ENCODE results near the gene DNAJC11. TPM values are rescaled to one million over a fixed set of nuclear protein-coding genes. Genes with fewer than 3 reads are reported as not detected.

Gene DNAJC11
- total and polyA plus RNA-seq, 2 experiments from 2014 or later, result 64.7 to 67.9 TPM

DNA sequence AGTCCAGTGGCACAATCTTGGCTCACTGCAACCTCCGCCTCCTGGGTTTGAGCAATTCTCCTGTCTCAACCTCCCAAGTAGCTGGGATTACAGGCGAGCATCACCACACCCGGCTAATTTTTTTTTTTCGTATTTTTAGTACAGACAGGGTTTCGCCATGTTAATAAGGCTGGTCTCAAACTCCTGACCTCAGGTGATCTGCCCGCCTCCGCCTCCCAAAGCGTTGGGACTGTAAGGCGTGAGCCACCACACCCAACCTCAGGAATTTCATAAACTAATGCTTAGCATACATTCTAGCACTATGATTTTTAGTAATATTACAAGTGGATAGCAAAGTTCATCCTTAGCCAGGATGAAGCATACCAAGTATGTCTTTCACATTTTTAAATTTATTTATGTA lies 8.7 kb downstream of the DNAJC11 start:
- H3K36me3 ChIP-seq, result no peaks in the 10 kb centered on the region
- H3K27me3 ChIP-seq, result no peaks in the 10 kb centered on the region
- H3K4me3 ChIP-seq, result no peak overlapping the region
- no peak overlapping the region for H3K27ac ChIP-seq
- H3K9me3 ChIP-seq (ENCODE audit: low read depth), result no peaks in the 10 kb centered on the region
- no peaks in the 10 kb centered on the region for H3K4me1 ChIP-seq (ENCODE audit: low read depth)
- TF ChIP-seq, protein P1, sequence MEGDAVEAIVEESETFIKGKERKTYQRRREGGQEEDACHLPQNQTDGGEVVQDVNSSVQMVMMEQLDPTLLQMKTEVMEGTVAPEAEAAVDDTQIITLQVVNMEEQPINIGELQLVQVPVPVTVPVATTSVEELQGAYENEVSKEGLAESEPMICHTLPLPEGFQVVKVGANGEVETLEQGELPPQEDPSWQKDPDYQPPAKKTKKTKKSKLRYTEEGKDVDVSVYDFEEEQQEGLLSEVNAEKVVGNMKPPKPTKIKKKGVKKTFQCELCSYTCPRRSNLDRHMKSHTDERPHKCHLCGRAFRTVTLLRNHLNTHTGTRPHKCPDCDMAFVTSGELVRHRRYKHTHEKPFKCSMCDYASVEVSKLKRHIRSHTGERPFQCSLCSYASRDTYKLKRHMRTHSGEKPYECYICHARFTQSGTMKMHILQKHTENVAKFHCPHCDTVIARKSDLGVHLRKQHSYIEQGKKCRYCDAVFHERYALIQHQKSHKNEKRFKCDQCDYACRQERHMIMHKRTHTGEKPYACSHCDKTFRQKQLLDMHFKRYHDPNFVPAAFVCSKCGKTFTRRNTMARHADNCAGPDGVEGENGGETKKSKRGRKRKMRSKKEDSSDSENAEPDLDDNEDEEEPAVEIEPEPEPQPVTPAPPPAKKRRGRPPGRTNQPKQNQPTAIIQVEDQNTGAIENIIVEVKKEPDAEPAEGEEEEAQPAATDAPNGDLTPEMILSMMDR (IDR thresholded peaks at IDR 0.05; ENCODE audit: low read depth, low read length), result no peak
- no peak for DNase-seq (ENCODE audit: low read depth in 1 of 2, low spot score in 1 of 2)

DNA sequence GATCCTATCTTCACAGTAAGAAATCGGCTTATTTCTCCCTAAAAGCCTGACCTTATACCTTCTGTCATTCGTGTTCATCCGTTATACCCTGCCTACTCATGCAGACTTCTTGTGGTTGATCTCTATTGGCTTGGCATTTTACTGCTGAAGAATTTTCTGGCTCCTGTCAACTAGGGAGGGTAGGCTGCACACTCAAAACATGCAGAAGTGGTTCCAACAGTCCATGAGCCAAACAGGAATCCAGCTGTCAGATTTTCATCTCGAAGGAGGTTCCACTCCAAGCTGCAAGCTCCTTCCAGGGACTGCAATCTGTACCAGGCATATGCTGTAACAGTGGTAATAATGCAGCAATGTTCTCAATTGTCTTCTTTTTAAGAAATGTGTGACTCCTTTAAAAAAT lies 10.1 kb downstream of the DNAJC11 start:
- Histone ChIP-seq H3K4me3 (no peak overlapping the region), H3K9me3 (ENCODE audit: low read depth) (no peaks in the 10 kb centered on the region), H3K27ac (peak overlapping the region; percentile 7), H3K36me3 (no peaks in the 10 kb centered on the region), H3K4me1 (ENCODE audit: low read depth) (no peaks in the 10 kb centered on the region), H3K27me3 (no peaks in the 10 kb centered on the region)
- DNase-seq (ENCODE audit: low read depth in 1 of 2, low spot score in 1 of 2), result peak in 1 of 2 donors; percentile 50
- TF ChIP-seq, protein P1 (IDR thresholded peaks at IDR 0.05; ENCODE audit: low read depth, low read length), result no peak

DNA sequence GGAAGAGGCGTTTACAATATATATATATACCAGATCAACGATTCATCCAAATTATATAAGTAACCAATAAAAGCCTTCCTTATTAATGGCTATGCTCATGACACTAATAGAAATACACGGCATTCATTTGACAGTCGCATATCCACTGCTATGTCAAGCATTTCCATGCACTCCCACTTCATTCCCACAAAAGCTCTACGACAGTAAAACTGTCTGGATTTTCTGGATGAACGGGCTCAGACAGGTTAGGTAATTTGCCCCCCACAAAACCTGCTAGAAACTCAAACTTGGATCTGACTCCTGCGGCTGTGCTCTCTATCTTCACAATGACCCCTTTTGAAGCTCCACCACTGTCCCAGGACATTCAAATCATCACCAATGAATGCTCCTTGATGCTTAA lies 11.4 kb downstream of the DNAJC11 start:
- Histone ChIP-seq H3K36me3 (no peaks in the 10 kb centered on the region), H3K4me1 (ENCODE audit: low read depth) (no peaks in the 10 kb centered on the region), H3K27me3 (no peaks in the 10 kb centered on the region), H3K9me3 (ENCODE audit: low read depth) (no peaks in the 10 kb centered on the region), H3K27ac (no peak overlapping the region), H3K4me3 (no peak overlapping the region)
- no peak for DNase-seq (ENCODE audit: low read depth in 1 of 2, low spot score in 1 of 2)
- TF ChIP-seq, protein P1 (IDR thresholded peaks at IDR 0.05; ENCODE audit: low read depth, low read length), result no peak

DNA sequence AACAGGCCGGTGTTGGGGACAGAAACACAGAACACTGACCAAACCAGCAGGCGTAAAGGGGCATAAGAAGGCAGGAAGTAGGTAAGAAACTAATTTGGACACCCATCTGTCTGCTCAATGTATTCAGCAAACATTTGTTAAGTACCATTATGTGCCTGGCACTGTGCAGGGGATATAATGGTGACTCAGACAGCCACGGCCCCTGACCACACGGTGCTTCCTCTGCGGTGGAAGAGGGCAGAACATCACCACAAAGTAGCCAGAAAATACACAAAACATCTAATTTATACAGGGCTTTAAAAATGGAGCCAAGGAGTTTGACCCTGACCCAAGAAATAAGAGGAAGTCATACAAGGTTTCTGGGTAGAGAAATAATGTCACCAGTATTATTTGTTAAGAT lies 12.9 kb downstream of the DNAJC11 start:
- H3K27me3 ChIP-seq, result no peaks in the 10 kb centered on the region
- DNase-seq (ENCODE audit: low read depth in 1 of 2, low spot score in 1 of 2), result peak in 1 of 2 donors; percentile 11
- TF ChIP-seq, protein P1 (IDR thresholded peaks at IDR 0.05; ENCODE audit: low read depth, low read length), result no peak
- no peaks in the 10 kb centered on the region for H3K36me3 ChIP-seq
- H3K4me3 ChIP-seq, result no peak overlapping the region
- H3K4me1 ChIP-seq (ENCODE audit: low read depth), result no peaks in the 10 kb centered on the region
- no peak overlapping the region for H3K27ac ChIP-seq
- no peaks in the 10 kb centered on the region for H3K9me3 ChIP-seq (ENCODE audit: low read depth)

DNA sequence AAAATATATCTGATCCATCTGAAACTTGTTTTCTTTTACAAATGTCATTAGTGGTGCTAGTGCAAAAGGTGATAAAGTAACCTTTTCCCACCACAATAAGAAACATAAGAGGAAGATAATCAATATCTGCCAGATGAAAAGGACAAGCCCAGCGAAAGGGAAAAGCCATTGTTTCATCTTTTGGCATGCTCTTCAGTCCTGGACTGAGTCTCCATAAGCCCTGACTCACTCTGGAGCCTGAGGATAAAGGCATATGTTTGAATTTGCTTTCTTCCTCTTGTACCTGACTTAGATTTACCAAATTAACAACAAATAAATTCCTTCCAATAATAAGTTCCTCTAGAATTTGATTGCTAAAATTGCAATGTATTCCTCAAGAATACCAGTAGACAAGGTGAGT lies 13.6 kb downstream of the DNAJC11 start:
- peak in 1 of 2 donors; percentile 10 for DNase-seq (ENCODE audit: low read depth in 1 of 2, low spot score in 1 of 2)
- H3K4me1 ChIP-seq (ENCODE audit: low read depth), result no peaks in the 10 kb centered on the region
- TF ChIP-seq, protein P1 (IDR thresholded peaks at IDR 0.05; ENCODE audit: low read depth, low read length), result no peak
- no peaks in the 10 kb centered on the region for H3K27me3 ChIP-seq
- H3K27ac ChIP-seq, result no peak overlapping the region
- no peak overlapping the region for H3K4me3 ChIP-seq
- no peaks in the 10 kb centered on the region for H3K9me3 ChIP-seq (ENCODE audit: low read depth)
- no peaks in the 10 kb centered on the region for H3K36me3 ChIP-seq

DNA sequence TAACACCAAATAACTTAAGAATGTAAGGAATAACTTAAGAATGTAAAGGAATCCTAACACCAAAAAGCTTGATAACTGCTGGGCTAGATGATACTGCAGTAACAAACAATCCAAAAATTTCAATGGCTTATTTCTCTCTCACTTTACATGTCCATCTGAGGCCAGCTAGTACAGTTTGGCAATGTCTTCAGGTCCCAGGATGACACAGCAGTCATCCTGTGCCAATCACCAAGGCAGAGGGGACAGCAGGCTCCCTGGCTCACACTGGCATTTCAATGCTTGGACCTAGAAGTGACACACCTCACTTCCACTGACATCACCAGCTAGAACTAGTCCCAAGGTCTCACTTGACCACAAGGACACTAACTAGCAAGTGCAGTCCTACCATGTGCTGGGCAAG lies 15.3 kb downstream of the DNAJC11 start:
- TF ChIP-seq, protein P1 (IDR thresholded peaks at IDR 0.05; ENCODE audit: low read depth, low read length), result no peak

More for the DNA sequence above, 15.3 kb downstream of the DNAJC11 start:
- no peaks in the 10 kb centered on the region for H3K27me3 ChIP-seq
- H3K9me3 ChIP-seq (ENCODE audit: low read depth), result no peaks in the 10 kb centered on the region
- H3K4me3 ChIP-seq, result no peak overlapping the region
- H3K27ac ChIP-seq, result no peak overlapping the region
- no peaks in the 10 kb centered on the region for H3K36me3 ChIP-seq
- H3K4me1 ChIP-seq (ENCODE audit: low read depth), result no peaks in the 10 kb centered on the region
- no peak for DNase-seq (ENCODE audit: low read depth in 1 of 2, low spot score in 1 of 2)

All from cardiac muscle cell (in vitro differentiated cells and primary cell).